Parathyroid adenoma (tissue), 2 donors: Measurements from ENCODE around the gene TMC2.
"Not testable (repeated sequence)": the region's sequence is repeated elsewhere in the genome, so short reads cannot be mapped to it uniquely, and the experiment has no call there.

ENCODE experiments used
- H2AFZ ChIP-seq: fragments of 300-600 bp; sonication (generic); one replicate; pipeline ENCODE4 v1.7.0; 2017; ENCODE audit warnings: antibody characterized with exemption, mild to moderate bottlenecking
- H3K27ac ChIP-seq: fragments of 300-600 bp; sonication (generic); one replicate; pipeline ENCODE4 v1.7.0; 2017
- H3K27me3 ChIP-seq: fragments of 300-600 bp; sonication (generic); one replicate; pipeline ENCODE4 v1.7.0; 2017; ENCODE audit warnings: low read length; ENCODE audit not compliant: control insufficient read depth, insufficient read depth
- H3K36me3 ChIP-seq: fragments of 300-600 bp; sonication (generic); one replicate; pipeline ENCODE4 v1.7.0; 2017; ENCODE audit warnings: low read length; ENCODE audit not compliant: control insufficient read depth, insufficient read depth
- H3K4me1 ChIP-seq: fragments of 300-600 bp; sonication (generic); one replicate; pipeline ENCODE4 v1.7.0; 2017; ENCODE audit warnings: control low read depth
- H3K4me2 ChIP-seq: fragments of 300-600 bp; sonication (generic); one replicate; pipeline ENCODE4 v1.7.0; 2017; ENCODE audit warnings: low read length
- H3K4me3 ChIP-seq: fragments of 300-600 bp; sonication (generic); one replicate; pipeline ENCODE4 v1.7.0; 2017; ENCODE audit warnings: low read depth, low read length
- H3K79me2 ChIP-seq: fragments of 300-600 bp; sonication (generic); one replicate; pipeline ENCODE4 v1.7.0; 2017; ENCODE audit warnings: control low read depth
- H3K9ac ChIP-seq: fragments of 300-600 bp; sonication (generic); one replicate; pipeline ENCODE4 v1.7.0; 2017; ENCODE audit warnings: mild to moderate bottlenecking
- H3K9me3 ChIP-seq: fragments of 300-600 bp; sonication (generic); one replicate; pipeline ENCODE4 v1.7.0; 2017; ENCODE audit warnings: low read length; ENCODE audit not compliant: control insufficient read depth
- CTCF ChIP-seq: fragments of 300-600 bp; sonication (generic); IDR thresholded peaks from one replicate; pipeline ENCODE4 v1.7.0; 2017; ENCODE audit warnings: antibody characterized with exemption, mild to moderate bottlenecking
- donor health status: primary hyperparathyroidism.

TMC2 gene

GRCh38 chr20:2524709-2525506, 11.5 kb upstream of the TMC2 start:
- Histone ChIP-seq H3K79me2 (no peaks in the 10 kb centered on the region), H3K36me3 (no peaks in the 10 kb centered on the region), H3K27me3 (no peaks in the 10 kb centered on the region), H3K4me3 (peak overlapping the region; percentile 75), H3K9ac (peak overlapping the region; percentile 90), H3K27ac (peak overlapping the region; percentile 64), H3K9me3 (no peaks in the 10 kb centered on the region), H3K4me2 (peak overlapping the region; percentile 77), H2AFZ (peak overlapping the region; percentile 99), H3K4me1 (no peaks in the 10 kb centered on the region)
- TF ChIP-seq CTCF = no peak

GRCh38 chr20:2526218-2526583, 10.2 kb upstream of the TMC2 start:
- H2AFZ ChIP-seq, H3K27me3 ChIP-seq, H3K4me3 ChIP-seq, H3K79me2 ChIP-seq, H3K4me2 ChIP-seq, H3K9me3 ChIP-seq, H3K9ac ChIP-seq, H3K36me3 ChIP-seq, H3K27ac ChIP-seq, H3K4me1 ChIP-seq: not testable (repeated sequence)

GRCh38 chr20:2527762-2528161, 8.6 kb upstream of the TMC2 start:
- Histone ChIP-seq H3K9ac (no peak overlapping the region), H3K9me3 (no peaks in the 10 kb centered on the region), H3K79me2 (no peaks in the 10 kb centered on the region), H3K27ac (no peak overlapping the region), H3K4me2 (no peak overlapping the region), H3K27me3 (no peaks in the 10 kb centered on the region), H3K4me3 (no peak overlapping the region), H3K36me3 (no peaks in the 10 kb centered on the region), H2AFZ (no peak overlapping the region), H3K4me1 (no peaks in the 10 kb centered on the region)
- TF ChIP-seq CTCF = no peak

GRCh38 chr20:2528671-2529271, 7.6 kb upstream of the TMC2 start:
- H3K27ac ChIP-seq = no peak overlapping the region
- H3K9me3 ChIP-seq = no peaks in the 10 kb centered on the region
- H3K4me2 ChIP-seq = no peak overlapping the region
- no peaks in the 10 kb centered on the region for H3K4me1 ChIP-seq
- H2AFZ ChIP-seq = no peak overlapping the region
- no peak overlapping the region for H3K9ac ChIP-seq
- no peaks in the 10 kb centered on the region for H3K79me2 ChIP-seq
- no peak for TF ChIP-seq CTCF
- no peaks in the 10 kb centered on the region for H3K36me3 ChIP-seq
- no peaks in the 10 kb centered on the region for H3K27me3 ChIP-seq
- no peak overlapping the region for H3K4me3 ChIP-seq

GRCh38 chr20:2533118-2533517, 3.3 kb upstream of the TMC2 start:
- TF ChIP-seq CTCF = no peak
- Histone ChIP-seq H3K27me3 (no peaks in the 10 kb centered on the region), H3K79me2 (no peaks in the 10 kb centered on the region), H3K36me3 (no peaks in the 10 kb centered on the region), H3K4me3 (no peak overlapping the region), H3K27ac (no peak overlapping the region), H3K4me1 (no peaks in the 10 kb centered on the region), H3K9me3 (no peaks in the 10 kb centered on the region), H3K9ac (no peak overlapping the region), H3K4me2 (no peak overlapping the region), H2AFZ (no peak overlapping the region)
